ENCODE data around the gene ZSCAN4.

- TF ChIP-seq GABPA (IDR thresholded peaks at IDR 0.05 in 1 of 2, conservative IDR thresholded peaks at IDR 0.05 in 1 of 2) = no peak
- TF ChIP-seq CTCF (IDR thresholded peaks at IDR 0.05; ENCODE audit: low read depth, low read length, missing input control) = no peak
- no peak for TF ChIP-seq RAD21 (IDR thresholded peaks at IDR 0.05)
- TF ChIP-seq FOXA2 (IDR thresholded peaks at IDR 0.05) = no peak
- TF ChIP-seq MAX (IDR thresholded peaks at IDR 0.05) = no peak
- TF ChIP-seq HNF4G (IDR thresholded peaks at IDR 0.05) = no peak
- TF ChIP-seq SP1 (IDR thresholded peaks at IDR 0.05) = no peak
These were observed 20.3 kb upstream of the ZSCAN4 start for GRCh38 chr19:57648331-57649003.
